Stimulated activated CD8-positive, alpha-beta memory T cell treated with anti-CD3 and anti-CD28 coated beads, Interleukin-4, amount 100 ng/mL, for 24 hours (primary cell): Measurements from ENCODE around the gene MED8.
A peak's percentile ranks its signal among the peaks of the same experiment; 100 is the strongest.
"Not testable (repeated sequence)": the region's sequence is repeated elsewhere in the genome, so short reads cannot be mapped to it uniquely, and the experiment has no call there.

ENCODE experiments used
- DNase-seq: peaks from one replicate; pipeline ENCODE4 v3.0.0-alpha.2; 2020; ENCODE audit warnings: low read depth

The MED8 gene

GRCh38 chr1:43421976-43422750, 32.6 kb upstream of the MED8 start:
- DNase-seq = no peak

- DNase-seq = no peak
Observed at GRCh38 chr1:43421396-43421795, 31.8 kb upstream of the MED8 start.

- no peak for DNase-seq
Observed at GRCh38 chr1:43420874-43421273, 31.3 kb upstream of the MED8 start.

GRCh38 chr1:43419627-43420425, 30.2 kb upstream of the MED8 start:
- no peak for DNase-seq

- DNase-seq = no peak
Observed at GRCh38 chr1:43418858-43419257, 29.3 kb upstream of the MED8 start.

- no peak for DNase-seq
Observed at GRCh38 chr1:43415901-43416300, 26.3 kb upstream of the MED8 start.

- peak; percentile 46 for DNase-seq
Observed at GRCh38 chr1:43414634-43415223, 25.1 kb upstream of the MED8 start.

- DNase-seq = not testable (repeated sequence)
Observed at GRCh38 chr1:43413426-43413825, 23.8 kb upstream of the MED8 start.

GRCh38 chr1:43410571-43410970, 21.0 kb upstream of the MED8 start:
- DNase-seq = no peak

GRCh38 chr1:43405876-43406234, 16.3 kb upstream of the MED8 start:
- no peak for DNase-seq

- no peak for DNase-seq
Observed at GRCh38 chr1:43405219-43405875, 15.7 kb upstream of the MED8 start.

- DNase-seq = no peak
Observed at GRCh38 chr1:43404353-43404752, 14.8 kb upstream of the MED8 start.

- DNase-seq = no peak
Observed at GRCh38 chr1:43402089-43402865, 12.7 kb upstream of the MED8 start.

GRCh38 chr1:43400441-43400840, 10.8 kb upstream of the MED8 start:
- DNase-seq = not testable (repeated sequence)

- DNase-seq = no peak
Observed at GRCh38 chr1:43398227-43398626, 8.6 kb upstream of the MED8 start.

GRCh38 chr1:43396059-43396458, 6.5 kb upstream of the MED8 start:
- DNase-seq = no peak

GRCh38 chr1:43395523-43395922, 5.9 kb upstream of the MED8 start:
- no peak for DNase-seq

GRCh38 chr1:43392702-43393101, 3.1 kb upstream of the MED8 start:
- DNase-seq = no peak

GRCh38 chr1:43388613-43389012, 987 bp downstream of the MED8 start:
- DNase-seq = no peak

GRCh38 chr1:43387976-43388599, 1.5 kb downstream of the MED8 start:
- no peak for DNase-seq

GRCh38 chr1:43386676-43387075, 2.9 kb downstream of the MED8 start:
- no peak for DNase-seq
